SK-N-MC (cell line): ENCODE results near the gene GPC1.

Experiments
- EZH2 ChIP-seq: fragments of 200-600 bp; sonication (generic); IDR thresholded peaks from one replicate; pipeline ENCODE4 v1.6.1; 2017; ENCODE audit warnings: antibody characterized with exemption
- POLR2AphosphoS5 ChIP-seq: IDR thresholded peaks from 2 replicates; pipeline ENCODE4 v1.6.1; 2012; ENCODE audit warnings: mild to moderate bottlenecking, low read depth, low read length, borderline replicate concordance

GRCh38 chr2:240405133-240405532 lies 30.3 kb upstream of the GPC1 start:
- TF ChIP-seq EZH2: no peak
- TF ChIP-seq POLR2AphosphoS5: no peak
